ENCODE data around the gene ACTRT2.

Gene ACTRT2

GRCh38 chr1:2983706-2984398, 37.4 kb upstream of the ACTRT2 start:
- DNase-seq, result no peak

DNA sequence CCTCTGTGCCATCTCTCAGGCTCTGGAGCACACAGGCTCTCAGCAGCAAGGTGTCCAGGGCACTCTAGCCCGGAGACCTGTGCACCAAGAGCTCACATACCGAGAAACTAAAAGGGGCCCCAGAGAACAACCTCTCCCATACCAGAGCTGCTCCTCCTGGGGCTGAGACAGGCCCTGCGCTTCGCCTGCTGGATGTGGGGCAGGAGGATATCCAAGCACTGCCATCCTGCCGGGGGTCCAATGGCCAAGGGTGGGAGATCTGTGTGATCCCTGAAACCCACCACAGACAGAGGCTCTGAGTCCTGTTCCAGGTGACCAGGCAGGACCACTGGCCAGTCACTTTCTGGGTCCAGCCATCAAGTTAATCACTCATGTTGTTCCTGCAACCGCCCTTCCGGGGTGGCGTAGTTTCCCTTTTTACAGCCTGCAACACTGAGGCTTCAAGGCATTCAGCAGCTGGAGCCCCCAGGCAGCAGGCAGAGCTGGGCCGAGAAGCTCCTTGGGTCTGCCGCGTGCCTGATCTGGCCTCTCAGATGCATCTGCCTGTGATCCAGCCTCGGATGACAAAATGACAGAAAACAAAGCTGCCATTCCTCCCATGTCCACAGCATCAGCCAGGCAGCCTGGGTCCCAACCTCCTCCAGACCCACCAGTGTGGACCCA, 36.7 kb upstream of the ACTRT2 start:
- no peak for DNase-seq

GRCh38 chr1:2985067-2985561, 36.2 kb upstream of the ACTRT2 start:
- no peak for DNase-seq

DNA sequence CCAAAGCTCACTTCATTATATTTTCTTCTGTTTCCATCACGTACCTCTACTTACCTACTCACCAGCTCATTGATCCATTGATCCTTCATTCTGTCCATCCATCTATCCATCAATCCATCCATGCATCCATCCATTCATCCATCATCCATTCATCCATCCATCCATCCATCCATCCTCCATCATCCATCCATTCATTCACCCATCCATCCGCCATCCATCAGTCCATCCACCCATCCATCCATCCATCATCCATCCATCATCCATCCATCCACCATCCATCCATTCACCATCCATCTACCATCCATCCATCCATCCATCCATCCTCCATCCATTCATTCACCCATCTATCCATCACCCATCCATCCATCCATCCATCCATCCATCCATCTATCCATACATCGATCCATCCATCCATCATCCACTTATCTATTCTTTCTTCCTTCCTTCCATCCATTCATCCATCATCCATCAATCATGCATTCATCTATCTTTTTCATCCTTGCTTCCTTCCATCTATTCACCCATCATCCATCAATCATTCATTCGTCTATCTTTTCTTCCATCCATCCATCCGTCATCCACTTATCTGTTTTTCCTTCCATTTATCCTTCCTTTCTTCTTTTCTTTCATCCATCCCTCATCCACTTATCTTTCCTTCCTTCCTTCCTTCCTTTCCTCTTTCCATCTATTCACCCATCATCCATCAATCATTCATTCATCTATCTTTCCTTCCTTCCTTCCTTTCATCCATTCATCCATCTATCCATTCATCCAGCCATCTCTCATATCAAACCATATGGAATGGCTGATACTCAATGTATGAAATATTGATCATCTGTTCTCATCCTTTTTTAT, 35.3 kb upstream of the ACTRT2 start:
- DNase-seq, result no peak

GRCh38 chr1:2986549-2987305, 34.5 kb upstream of the ACTRT2 start:
- DNase-seq, result no peak

- DNase-seq, result no peak
These were observed 33.5 kb upstream of the ACTRT2 start for GRCh38 chr1:2987773-2988172.

- DNase-seq, result no peak
These were observed 33.0 kb upstream of the ACTRT2 start for GRCh38 chr1:2988256-2988655.

GRCh38 chr1:2989185-2989584, 32.1 kb upstream of the ACTRT2 start:
- no peak for DNase-seq

- DNase-seq, result no peak
These were observed 31.3 kb upstream of the ACTRT2 start for GRCh38 chr1:2989976-2990375.

DNA sequence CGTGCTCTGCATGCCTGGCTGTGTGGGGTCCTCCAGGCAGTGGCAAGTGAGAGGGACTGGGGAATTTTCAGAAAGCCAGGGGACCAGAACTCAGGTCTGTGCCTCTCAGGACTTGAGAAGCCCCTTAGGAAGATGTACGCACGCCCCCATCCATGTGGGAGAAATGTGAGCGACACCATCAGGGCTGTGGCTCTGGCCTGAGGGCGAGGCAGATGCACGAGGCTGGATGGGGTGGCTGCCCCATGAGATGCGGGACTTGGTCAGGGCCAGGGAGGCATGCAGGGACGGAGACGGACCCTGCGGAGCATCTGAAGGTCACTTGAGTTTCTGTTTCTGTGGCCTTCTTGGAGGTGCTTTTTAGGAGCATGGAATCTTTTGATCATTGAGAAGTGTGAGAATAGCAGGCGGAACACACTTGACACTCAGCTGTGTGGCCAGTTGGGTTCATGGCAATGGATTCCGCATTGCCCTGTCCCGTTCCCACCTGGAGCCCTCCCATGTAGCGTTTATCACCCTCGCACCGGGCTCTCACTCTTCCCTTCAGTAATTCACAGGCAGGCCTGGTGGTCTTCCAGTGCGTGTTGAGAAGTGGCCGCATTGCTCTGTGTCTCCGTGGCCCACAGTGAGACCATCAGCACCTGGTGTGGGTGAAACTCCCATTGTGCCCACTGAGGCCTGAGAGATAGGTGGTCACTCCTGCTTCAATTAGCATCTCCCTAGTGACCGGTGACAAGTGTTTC, 30.7 kb upstream of the ACTRT2 start:
- no peak for DNase-seq

GRCh38 chr1:2991753-2992495, 29.3 kb upstream of the ACTRT2 start:
- DNase-seq, result no peak

DNA sequence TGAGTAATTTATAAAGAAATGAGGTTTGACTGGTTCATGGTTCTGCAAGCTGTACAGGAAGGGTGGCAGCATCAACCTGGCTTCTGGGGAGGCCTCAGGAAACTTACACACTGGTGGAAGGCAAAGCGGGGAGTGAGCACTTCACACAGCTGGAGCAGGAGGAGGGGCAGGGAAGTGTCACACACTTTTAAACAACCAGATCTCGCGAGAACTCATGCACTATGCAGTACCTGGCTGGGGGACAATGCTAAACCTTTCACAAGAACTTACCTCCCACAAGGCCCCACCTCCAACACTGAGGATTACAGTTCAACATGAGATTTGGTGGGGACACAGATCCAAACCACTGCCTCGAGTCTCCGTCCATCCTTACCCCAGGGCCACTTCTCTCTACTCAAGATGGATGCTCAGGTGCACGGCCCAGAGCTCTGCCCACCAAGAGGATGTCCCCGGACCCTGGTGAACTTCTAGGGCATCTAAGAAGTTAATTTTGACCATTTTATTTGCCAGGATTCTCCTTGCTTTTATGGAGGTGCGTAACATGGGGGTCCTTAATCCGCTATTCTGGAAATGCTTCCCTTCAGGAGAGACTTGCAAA, 22.7 kb upstream of the ACTRT2 start:
- DNase-seq, result no peak

DNA sequence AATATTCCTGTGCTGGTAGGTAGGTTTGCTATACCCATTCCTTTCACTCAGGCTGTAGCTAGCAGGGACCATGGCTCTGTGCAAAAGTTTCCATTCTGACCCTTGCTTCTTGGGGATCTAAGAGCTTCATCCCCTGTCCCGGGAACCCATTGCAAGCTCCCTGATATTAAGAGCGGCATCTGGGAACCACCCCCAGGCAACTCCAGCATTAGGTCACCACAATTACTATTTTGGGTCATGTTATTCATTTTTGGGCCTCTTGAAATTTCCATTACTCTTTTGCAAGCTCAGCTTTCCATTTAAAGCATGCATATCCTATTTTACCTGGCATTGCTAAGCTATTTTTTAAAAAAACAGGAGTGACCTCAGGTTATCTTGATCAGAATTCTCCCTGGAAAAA, 22.1 kb upstream of the ACTRT2 start:
- no peak for DNase-seq

DNA sequence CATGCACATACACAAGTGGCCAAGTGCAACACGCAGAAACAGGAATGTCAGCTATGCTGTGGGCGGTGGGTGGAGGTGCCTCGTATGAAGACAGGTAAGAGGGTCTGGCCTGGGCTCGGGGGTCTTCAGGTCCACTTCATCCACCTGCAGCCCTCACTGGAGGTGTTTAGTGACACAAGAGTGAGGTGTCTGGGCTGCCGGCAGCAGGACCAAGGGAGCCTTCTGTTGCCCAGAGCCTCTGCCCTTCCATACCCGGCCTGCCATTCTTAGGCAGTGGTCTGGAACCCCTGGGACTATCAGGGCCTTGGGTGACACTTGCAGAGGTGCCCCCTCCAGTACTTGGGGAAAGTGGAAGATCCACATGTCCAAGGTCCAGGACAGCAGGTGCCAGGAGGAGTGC, 21.7 kb upstream of the ACTRT2 start:
- DNase-seq, result no peak

GRCh38 chr1:3000214-3000613, 21.1 kb upstream of the ACTRT2 start:
- DNase-seq, result no peak

- no peak for DNase-seq
These were observed 20.4 kb upstream of the ACTRT2 start for GRCh38 chr1:3000671-3001470.

GRCh38 chr1:3001471-3002348, 19.6 kb upstream of the ACTRT2 start:
- DNase-seq, result no peak

GRCh38 chr1:3002349-3003038, 18.8 kb upstream of the ACTRT2 start:
- DNase-seq, result no peak
